A673 (cell line): Measurements from ENCODE around the gene ARMS2. TPM values are rescaled to one million over a fixed set of nuclear protein-coding genes. Genes with fewer than 3 reads are reported as not detected.

ENCODE experiments used
- BruUV-seq: library from RNA; stranded (reverse); fragments of 400-500 nt; replicated peaks from 2 replicates; lab custom pipeline; 2021; lab: Mats Ljungman, UMichigan
- CTCF ChIA-PET: fragments of 300-600 bp; sonication (Branson Sonifier 250); formaldehyde crosslinking; loops from one replicate; lab custom pipeline; 2022; ENCODE audit warnings: antibody characterized with exemption; lab: Charles Lee
- POLR2A ChIA-PET: fragments of 300-600 bp; sonication (Branson Sonifier 250); formaldehyde crosslinking; loops from one replicate; lab custom pipeline; 2022; ENCODE audit warnings: antibody characterized with exemption; ENCODE audit not compliant: low non-redundant PET; lab: Charles Lee
- DNase-seq: peaks from one replicate; pipeline ENCODE4 v3.0.0-alpha.2; 2015; ENCODE audit warnings: low spot score
- H3K27ac ChIP-seq: fragments of 200-600 bp; sonication (generic); 2 replicates; pipeline ENCODE4 v1.5.1; 2016; ENCODE audit warnings: mixed run types, low read depth, mild to moderate bottlenecking, mixed read lengths, antibody characterized with exemption, low read length; ENCODE audit not compliant: poor library complexity, severe bottlenecking
- H3K27me3 ChIP-seq: fragments of 200-600 bp; sonication (generic); replicated peaks from 2 replicates; pipeline ENCODE4 v1.6.1; 2017; ENCODE audit warnings: mixed run types, low read depth, mild to moderate bottlenecking, mixed read lengths, antibody characterized with exemption, low read length; ENCODE audit not compliant: insufficient read depth, poor library complexity
- H3K36me3 ChIP-seq: fragments of 200-600 bp; sonication (generic); 2 replicates; pipeline ENCODE4 v1.6.1; 2016; ENCODE audit warnings: mixed run types, mild to moderate bottlenecking, mixed read lengths, antibody characterized with exemption, low read length; ENCODE audit not compliant: insufficient read depth, poor library complexity, severe bottlenecking
- H3K4me1 ChIP-seq: fragments of 200-600 bp; sonication (generic); 2 replicates; pipeline ENCODE4 v1.6.1; 2017; ENCODE audit warnings: mixed run types, mild to moderate bottlenecking, mixed read lengths, antibody characterized with exemption, low read length; ENCODE audit not compliant: insufficient read depth, poor library complexity, severe bottlenecking
- H3K4me3 ChIP-seq: fragments of 200-600 bp; sonication (generic); 2 replicates; pipeline ENCODE4 v1.5.1; 2016; ENCODE audit warnings: low read depth, mixed run types, mild to moderate bottlenecking, mixed read lengths, low read length; ENCODE audit not compliant: poor library complexity, severe bottlenecking
- H3K9me3 ChIP-seq: fragments of 200-600 bp; sonication (generic); 2 replicates; pipeline ENCODE4 v1.6.1; 2016; ENCODE audit warnings: mixed run types, low read depth, mild to moderate bottlenecking, mixed read lengths, antibody characterized with exemption, low read length; ENCODE audit not compliant: poor library complexity, severe bottlenecking
- EZH2 ChIP-seq: fragments of 200-600 bp; sonication (generic); IDR thresholded peaks from 2 replicates; pipeline ENCODE4 v1.6.1; 2017; ENCODE audit warnings: borderline replicate concordance, low read depth, mild to moderate bottlenecking, mixed read lengths, antibody characterized with exemption, low read length; ENCODE audit not compliant: poor library complexity, severe bottlenecking
- intact Hi-C: fragments of 100-400 bp; cut with micrococcal nuclease; formaldehyde crosslinking; loops from one replicate; pipeline ENCODE4 v1.10.0; 2022; ENCODE audit not compliant: unreplicated experiment
- total RNA-seq: library from RNA; stranded (reverse); gene quantifications from 2 replicates; pipeline ENCODE4 v1.2.3, GENCODE V29; 2021
- TF ChIP-seq, protein P1 (sequence below): fragments of 300-800, 200-600 bp; sonication (generic); conservative IDR thresholded peaks from 2 replicates; pipeline ENCODE4 v1.5.1; 2017; ENCODE audit warnings: low read depth, mild to moderate bottlenecking, antibody characterized with exemption, low read length, moderate library complexity, mixed read lengths

ARMS2 gene
- total RNA-seq, 1 experiment from 2014 or later = not detected

- H3K9me3 ChIP-seq = no peaks in the 10 kb centered on the region
- DNase-seq = no peak
- no TSS peak for BruUV-seq
- no peaks in the 10 kb centered on the region for H3K36me3 ChIP-seq
- peaks cover 13% of the 10 kb centered on the region for H3K4me1 ChIP-seq
- no peak overlapping the region for H3K27ac ChIP-seq
- no peak for TF ChIP-seq EZH2
- TF ChIP-seq, protein P1, sequence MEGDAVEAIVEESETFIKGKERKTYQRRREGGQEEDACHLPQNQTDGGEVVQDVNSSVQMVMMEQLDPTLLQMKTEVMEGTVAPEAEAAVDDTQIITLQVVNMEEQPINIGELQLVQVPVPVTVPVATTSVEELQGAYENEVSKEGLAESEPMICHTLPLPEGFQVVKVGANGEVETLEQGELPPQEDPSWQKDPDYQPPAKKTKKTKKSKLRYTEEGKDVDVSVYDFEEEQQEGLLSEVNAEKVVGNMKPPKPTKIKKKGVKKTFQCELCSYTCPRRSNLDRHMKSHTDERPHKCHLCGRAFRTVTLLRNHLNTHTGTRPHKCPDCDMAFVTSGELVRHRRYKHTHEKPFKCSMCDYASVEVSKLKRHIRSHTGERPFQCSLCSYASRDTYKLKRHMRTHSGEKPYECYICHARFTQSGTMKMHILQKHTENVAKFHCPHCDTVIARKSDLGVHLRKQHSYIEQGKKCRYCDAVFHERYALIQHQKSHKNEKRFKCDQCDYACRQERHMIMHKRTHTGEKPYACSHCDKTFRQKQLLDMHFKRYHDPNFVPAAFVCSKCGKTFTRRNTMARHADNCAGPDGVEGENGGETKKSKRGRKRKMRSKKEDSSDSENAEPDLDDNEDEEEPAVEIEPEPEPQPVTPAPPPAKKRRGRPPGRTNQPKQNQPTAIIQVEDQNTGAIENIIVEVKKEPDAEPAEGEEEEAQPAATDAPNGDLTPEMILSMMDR = no peak
- H3K27me3 ChIP-seq = no peaks in the 10 kb centered on the region
- intact Hi-C loops = no loop called here
- no peak overlapping the region for H3K4me3 ChIP-seq
- CTCF ChIA-PET = no interaction called here
- POLR2A ChIA-PET = no interaction called here
Measured at GRCh38 chr10:122422266-122422989, 32.0 kb upstream of the ARMS2 start.

DNA sequence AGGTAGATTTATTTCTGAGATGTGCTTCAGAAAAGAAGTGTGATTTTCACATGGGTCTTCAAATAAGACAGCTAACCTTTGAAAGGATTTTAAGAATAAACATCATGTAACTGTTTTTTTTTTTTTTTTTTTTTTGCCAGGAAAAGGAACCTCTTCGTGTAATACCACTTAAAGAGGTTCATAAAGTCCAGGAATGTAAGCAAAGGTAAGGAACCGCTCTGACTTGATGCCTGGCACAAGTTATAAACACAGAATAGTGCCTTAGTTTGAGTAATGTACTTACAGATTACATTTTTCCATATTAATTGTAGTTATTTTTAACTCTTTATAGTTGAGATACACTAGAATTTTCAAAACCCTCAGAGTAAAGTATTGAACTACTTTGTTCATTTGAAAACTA is 30.4 kb upstream of the ARMS2 start:
- H3K27ac ChIP-seq = no peak overlapping the region
- ChIA-PET POLR2A (no interaction called here), CTCF (interaction anchor here (0.8 kb wide), 1 partner anchor 125 kb away, joined by 6 read pairs; no protein-coding TSS in a partner anchor)
- no peak overlapping the region for H3K4me3 ChIP-seq
- intact Hi-C loops = no loop called here
- H3K27me3 ChIP-seq = no peaks in the 10 kb centered on the region
- BruUV-seq = no TSS peak
- H3K36me3 ChIP-seq = no peaks in the 10 kb centered on the region
- H3K9me3 ChIP-seq = no peaks in the 10 kb centered on the region
- H3K4me1 ChIP-seq = peaks cover 13% of the 10 kb centered on the region
- DNase-seq = no peak
- TF ChIP-seq EZH2 = no peak
- TF ChIP-seq, protein P1 = no peak

DNA sequence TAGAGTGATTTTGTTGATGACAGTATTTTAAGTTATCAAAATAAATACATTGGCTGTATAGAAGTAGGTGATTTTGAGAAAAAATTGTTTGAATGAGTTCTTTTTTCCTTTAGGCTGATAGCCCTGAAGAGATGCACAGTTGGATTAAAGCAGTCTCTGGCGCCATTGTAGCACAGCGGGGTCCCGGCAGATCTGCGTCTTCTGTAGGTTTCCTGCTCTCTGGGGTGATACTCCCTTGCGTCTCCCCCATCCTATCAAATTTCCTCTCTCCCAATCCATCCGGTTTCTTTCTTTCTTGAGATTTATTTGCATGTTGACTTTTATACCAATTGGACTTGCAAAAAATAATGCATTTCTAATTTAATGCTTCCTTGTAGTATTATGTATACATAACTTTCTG is 27.6 kb upstream of the ARMS2 start:
- no peak for TF ChIP-seq EZH2
- TF ChIP-seq, protein P1 = no peak
- BruUV-seq = no TSS peak
- POLR2A ChIA-PET = no interaction called here
- H3K9me3 ChIP-seq = no peaks in the 10 kb centered on the region
- intact Hi-C loops = no loop called here
- CTCF ChIA-PET = no interaction called here
- peak; percentile 58 for DNase-seq
- peaks cover 13% of the 10 kb centered on the region for H3K4me1 ChIP-seq
- no peaks in the 10 kb centered on the region for H3K27me3 ChIP-seq
- H3K4me3 ChIP-seq = no peak overlapping the region
- H3K27ac ChIP-seq = peak overlapping the region; percentile 61
- H3K36me3 ChIP-seq = no peaks in the 10 kb centered on the region
